Sigmoid colon (tissue), 7 donors: Measurements from ENCODE around the gene MKNK2. TPM values are rescaled to one million over a fixed set of nuclear protein-coding genes. Genes with fewer than 3 reads are reported as not detected.
"Not testable (repeated sequence)": the region's sequence is repeated elsewhere in the genome, so short reads cannot be mapped to it uniquely, and the experiment has no call there.

ENCODE experiments used
- DNase-seq: peaks from one replicate; pipeline ENCODE4 v3.0.0-alpha.2; 2019
- H3K27ac ChIP-seq, 4 donors: fragments of 200-600 bp; sonication (generic); one replicate each; pipeline ENCODE4 v1.5.1; 2016 to 2019; ENCODE audit warnings: mild to moderate bottlenecking in 1 of 4
- H3K27me3 ChIP-seq, 3 donors: fragments of 200-600 bp; sonication (generic); one replicate each; pipeline ENCODE4 v1.5.1; 2019; ENCODE audit warnings: mild to moderate bottlenecking in 1 of 3
- H3K36me3 ChIP-seq, 4 donors: fragments of 200-600 bp; sonication (generic); one replicate each; pipeline ENCODE4 v1.5.1; 2016 to 2019
- H3K4me1 ChIP-seq, 4 donors: fragments of 200-600 bp; sonication (generic); one replicate each; pipeline ENCODE4 v1.5.1; 2017 to 2019
- H3K4me3 ChIP-seq, 4 donors: fragments of 200-600 bp; sonication (generic); one replicate each; pipeline ENCODE4 v1.5.1; 2017 to 2019; ENCODE audit warnings: mild to moderate bottlenecking in 2 of 4, moderate library complexity in 1 of 4
- H3K9me3 ChIP-seq, 4 donors: fragments of 200-600 bp in 3 of 4; sonication (generic) in 3 of 4; one replicate each; pipeline versions ENCODE4 v1.5.1 to v1.6.1; 2013 to 2019
- EP300 ChIP-seq, 4 donors: sonication (generic); formaldehyde crosslinking; IDR thresholded peaks; one replicate each; pipeline ENCODE4 v1.6.1; 2017; ENCODE audit warnings: antibody characterized with exemption in 4 of 4
- POLR2A ChIP-seq, 2 donors: fragments of 450-650 bp; IDR thresholded peaks; one replicate each; pipeline ENCODE4 v1.6.1; 2016; ENCODE audit warnings: antibody characterized with exemption in 2 of 2, mild to moderate bottlenecking in 2 of 2, moderate library complexity in 2 of 2
- POLR2AphosphoS5 ChIP-seq, 4 donors: sonication (generic); formaldehyde crosslinking; IDR thresholded peaks; one replicate each; pipeline ENCODE4 v1.6.1; 2017; ENCODE audit warnings: antibody characterized with exemption in 4 of 4
- WGBS, 2 donors: extraction: QIAGEN DNeasy Blood & Tissue Kit; methylation state at CpG; one replicate each; pipeline ENCODE4 v1.1.7; 2013; 5-methylcytosine and 5-hydroxymethylcytosine counted together
- intact Hi-C: fragments of 100-400 bp; cut with DNase I; formaldehyde crosslinking; loops from one replicate; pipeline ENCODE4 v1.15.1; 2023
- polyA plus RNA-seq, 3 donors: library from polyadenylated mRNA; stranded (reverse); fragments of 200-250 nt; gene quantifications; one replicate each; pipeline ENCODE4 v1.2.3, GENCODE V29; 2013
- total RNA-seq, 4 donors: library from RNA; depleted of rRNA; stranded (reverse); fragments of >200 nt; gene quantifications; one replicate each; pipeline ENCODE4 v1.1.0, GENCODE V29; 2016
- TF ChIP-seq, protein P1 (sequence below), 4 experiments: fragments of 450-650 bp in 3 of 4; fragments of 200-600 bp in 1 of 4; IDR thresholded peaks; one replicate each; pipeline ENCODE4 v1.5.1; 2016 to 2019; ENCODE audit warnings: antibody characterized with exemption in 4 of 4, mild to moderate bottlenecking in 3 of 4, moderate library complexity in 2 of 4
- donor health status: healthy with polysubstance abuse.
- donor health status: Bipolar disorder and iron deficiency.
- donor health status: healthy.

The MKNK2 gene
- total and polyA plus RNA-seq, 7 donors: 83.1 to 157 (median 121) TPM

DNA sequence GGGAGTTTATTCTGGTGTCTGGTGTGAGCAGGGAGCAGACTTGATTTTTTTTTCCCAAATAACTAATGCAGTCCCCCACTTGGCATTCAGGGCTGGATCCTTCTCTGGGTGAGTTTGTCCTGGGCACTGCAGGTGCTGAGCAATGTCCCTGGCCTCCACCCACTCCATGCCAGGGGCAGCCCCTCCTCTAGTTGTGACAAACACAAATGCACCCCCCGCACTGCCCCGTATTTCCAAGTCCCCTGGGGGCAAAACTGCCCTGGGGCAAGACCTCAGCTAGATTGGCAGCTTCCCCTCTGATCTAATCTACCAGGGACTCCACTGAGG lies 38.6 kb upstream of the MKNK2 start:
- TF ChIP-seq, protein P1, sequence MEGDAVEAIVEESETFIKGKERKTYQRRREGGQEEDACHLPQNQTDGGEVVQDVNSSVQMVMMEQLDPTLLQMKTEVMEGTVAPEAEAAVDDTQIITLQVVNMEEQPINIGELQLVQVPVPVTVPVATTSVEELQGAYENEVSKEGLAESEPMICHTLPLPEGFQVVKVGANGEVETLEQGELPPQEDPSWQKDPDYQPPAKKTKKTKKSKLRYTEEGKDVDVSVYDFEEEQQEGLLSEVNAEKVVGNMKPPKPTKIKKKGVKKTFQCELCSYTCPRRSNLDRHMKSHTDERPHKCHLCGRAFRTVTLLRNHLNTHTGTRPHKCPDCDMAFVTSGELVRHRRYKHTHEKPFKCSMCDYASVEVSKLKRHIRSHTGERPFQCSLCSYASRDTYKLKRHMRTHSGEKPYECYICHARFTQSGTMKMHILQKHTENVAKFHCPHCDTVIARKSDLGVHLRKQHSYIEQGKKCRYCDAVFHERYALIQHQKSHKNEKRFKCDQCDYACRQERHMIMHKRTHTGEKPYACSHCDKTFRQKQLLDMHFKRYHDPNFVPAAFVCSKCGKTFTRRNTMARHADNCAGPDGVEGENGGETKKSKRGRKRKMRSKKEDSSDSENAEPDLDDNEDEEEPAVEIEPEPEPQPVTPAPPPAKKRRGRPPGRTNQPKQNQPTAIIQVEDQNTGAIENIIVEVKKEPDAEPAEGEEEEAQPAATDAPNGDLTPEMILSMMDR (IDR thresholded peaks at IDR 0.05): no peak
- no peak for TF ChIP-seq POLR2A (IDR thresholded peaks at IDR 0.05)
- TF ChIP-seq EP300 (IDR thresholded peaks at IDR 0.05): no peak
- no peak for TF ChIP-seq POLR2AphosphoS5 (IDR thresholded peaks at IDR 0.05)
- peaks cover 0 to 6% (median 0%) of the 10 kb centered on the region in 4 donors for H3K36me3 ChIP-seq
- intact Hi-C loops: loop anchor here (5.0 kb wide), 1 partner anchor 72 kb away; the partner anchor contains the start of gene BTBD2
- WGBS, 2 donors: 63 to 81% methylated on average over 2 of the region's 2 CpGs
- H3K4me1 ChIP-seq: peaks cover 0 to 96% (median 85%) of the 10 kb centered on the region in 4 donors
- H3K9me3 ChIP-seq: no peaks in the 10 kb centered on the region
- no peak for DNase-seq
- H3K4me3 ChIP-seq: no peak overlapping the region
- H3K27ac ChIP-seq: peak overlapping the region; percentile 88 to 99 (median 93)
- no peaks in the 10 kb centered on the region for H3K27me3 ChIP-seq

DNA sequence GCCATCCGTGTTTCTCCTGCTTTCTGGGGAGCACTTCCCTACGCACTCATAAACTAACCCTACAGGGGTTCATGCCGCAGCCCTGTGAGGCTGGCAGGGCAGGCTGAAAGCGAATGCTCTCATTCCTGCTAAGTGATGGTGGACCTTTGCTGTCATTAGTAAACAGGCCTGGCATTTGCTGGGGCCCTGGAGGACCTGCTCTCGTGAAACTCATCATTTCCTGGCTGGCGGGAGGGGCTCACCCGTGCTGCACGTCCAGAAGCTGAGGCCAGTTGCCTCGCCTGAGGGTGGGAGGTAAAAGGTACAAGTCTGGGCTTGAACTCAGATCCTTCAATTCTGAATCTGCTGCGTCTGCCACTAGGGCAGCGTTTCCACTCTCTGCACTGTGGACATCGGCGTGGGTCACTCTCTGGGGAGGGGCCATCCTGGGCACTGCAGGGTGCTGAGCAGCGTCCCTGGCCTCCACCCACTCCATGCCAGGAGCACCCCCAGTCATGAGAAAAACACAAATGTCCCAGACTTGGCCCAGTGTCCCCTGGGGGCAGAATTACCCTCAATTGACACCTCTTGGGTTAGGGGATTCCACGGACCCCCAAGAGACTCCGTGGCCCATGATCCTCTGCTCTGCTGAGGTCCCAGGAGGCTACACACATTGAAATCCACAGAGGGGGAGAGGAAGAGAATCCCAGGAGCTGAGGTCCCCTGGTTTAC lies 38.1 kb upstream of the MKNK2 start:
- no peak for DNase-seq
- Histone ChIP-seq H3K4me1 (peaks cover 0 to 93% (median 87%) of the 10 kb centered on the region in 4 donors), H3K9me3 (no peaks in the 10 kb centered on the region), H3K36me3 (peaks cover 0 to 10% (median 0%) of the 10 kb centered on the region in 4 donors), H3K27ac (peak overlapping the region; percentile 88 to 99 (median 93)), H3K27me3 (no peaks in the 10 kb centered on the region), H3K4me3 (no peak overlapping the region)
- 63 to 80% methylated on average over 16 of the region's 16 CpGs for WGBS, 2 donors
- intact Hi-C loops: no loop called here
- TF ChIP-seq POLR2AphosphoS5 (IDR thresholded peaks at IDR 0.05) (no peak), POLR2A (IDR thresholded peaks at IDR 0.05) (no peak), EP300 (IDR thresholded peaks at IDR 0.05) (no peak)
- TF ChIP-seq, protein P1 (IDR thresholded peaks at IDR 0.05): no peak

DNA sequence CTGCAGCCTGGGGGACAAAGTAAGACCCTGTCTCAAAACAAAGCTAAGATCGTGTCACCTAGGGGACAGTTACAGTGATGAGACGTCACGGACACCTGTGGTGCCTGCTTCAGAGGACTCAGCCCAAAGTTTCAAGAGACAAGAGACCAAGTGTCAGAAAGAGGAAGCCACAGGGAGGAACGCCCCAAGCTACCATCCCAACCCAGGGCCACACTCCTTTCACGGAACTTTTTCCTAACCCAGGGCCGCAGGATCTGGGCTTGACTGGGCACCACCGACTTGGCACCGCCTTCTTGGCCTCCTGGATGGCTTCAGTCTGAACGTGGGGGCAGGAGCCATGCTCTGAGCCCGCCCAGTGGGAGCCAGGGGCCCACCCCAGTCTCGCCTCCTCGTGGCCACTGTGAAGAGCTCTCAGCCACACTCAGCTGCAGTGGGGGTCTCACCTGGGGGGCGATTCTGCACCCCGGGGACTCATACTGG lies 36.6 kb upstream of the MKNK2 start:
- peaks cover 0 to 92% (median 85%) of the 10 kb centered on the region in 4 donors for H3K4me1 ChIP-seq
- no peaks in the 10 kb centered on the region for H3K9me3 ChIP-seq
- H3K4me3 ChIP-seq: no peak overlapping the region
- DNase-seq: no peak
- peaks cover 0 to 25% (median 3%) of the 10 kb centered on the region in 4 donors for H3K36me3 ChIP-seq
- peak overlapping the region; percentile 28 to 94 (median 66) for H3K27ac ChIP-seq
- WGBS, 2 donors: 55 to 84% methylated on average over 14 of the region's 14 CpGs
- no peak for TF ChIP-seq POLR2A (IDR thresholded peaks at IDR 0.05)
- TF ChIP-seq, protein P1 (IDR thresholded peaks at IDR 0.05): no peak
- TF ChIP-seq EP300 (IDR thresholded peaks at IDR 0.05): no peak
- TF ChIP-seq POLR2AphosphoS5 (IDR thresholded peaks at IDR 0.05): no peak
- no peaks in the 10 kb centered on the region for H3K27me3 ChIP-seq
- intact Hi-C loops: no loop called here

DNA sequence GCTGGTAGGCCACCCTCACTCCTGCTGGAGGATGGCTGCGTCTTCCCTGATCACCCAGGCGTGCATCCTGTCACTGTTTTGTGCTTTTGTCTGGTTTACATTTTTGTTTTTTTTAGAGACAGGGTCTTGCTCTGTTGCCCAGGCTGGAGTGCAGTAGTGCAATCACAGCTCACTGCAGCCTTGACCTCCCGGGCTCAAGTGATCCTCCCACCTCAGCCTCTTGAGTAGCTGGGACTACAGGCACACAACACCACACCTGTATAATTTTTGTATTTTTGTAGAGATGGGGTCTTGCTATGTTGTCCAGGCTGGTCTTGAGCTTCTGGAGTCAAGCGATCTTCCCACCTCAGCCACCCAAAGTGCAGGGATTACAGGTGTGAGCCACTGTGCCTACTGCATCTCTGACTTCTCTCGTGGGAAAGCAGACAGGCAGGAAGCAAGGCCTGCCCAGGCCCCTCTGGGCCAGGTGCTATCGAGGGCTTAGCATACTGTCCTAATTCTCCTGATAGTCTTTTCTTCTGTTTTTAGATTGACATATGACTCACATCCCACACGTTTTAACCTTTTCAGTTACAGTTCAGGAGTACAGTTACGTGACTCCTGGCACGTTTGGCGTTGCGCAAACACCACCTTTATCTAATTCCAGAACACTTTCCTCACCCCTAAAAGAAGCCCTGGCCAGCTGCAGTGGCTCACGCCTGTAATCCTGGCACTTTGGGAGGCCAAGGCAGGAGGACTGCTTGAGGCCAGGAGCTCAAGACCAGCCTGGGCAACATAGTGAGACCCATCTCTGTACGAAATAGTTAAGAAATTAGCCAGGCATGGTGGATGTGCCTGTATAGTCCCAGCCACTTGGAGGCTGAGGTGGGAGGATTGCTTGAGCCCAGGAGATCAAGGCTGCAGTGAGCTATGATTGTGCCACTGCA lies 35.9 kb upstream of the MKNK2 start:
- 59 to 75% methylated on average over 13 of the region's 13 CpGs for WGBS, 2 donors
- Histone ChIP-seq H3K4me1 (peaks cover 0 to 90% (median 85%) of the 10 kb centered on the region in 4 donors), H3K27ac (peak overlapping the region; percentile 28 to 94 (median 66)), H3K36me3 (peaks cover 0 to 30% (median 3%) of the 10 kb centered on the region in 4 donors)
- DNase-seq, H3K27me3 ChIP-seq, H3K9me3 ChIP-seq, intact Hi-C loops, H3K4me3 ChIP-seq: not testable (repeated sequence)
